GM19193 (cell line): ENCODE measurements around the gene NCEH1.

Source experiments
- POLR2A ChIP-seq: IDR thresholded peaks from 4 replicates; pipeline ENCODE4 v1.6.1; 2011; ENCODE audit not compliant: insufficient read depth, insufficient read length; ENCODE audit errors: extremely low read depth

The NCEH1 gene

GRCh38 chr3:172709774-172710663 is 848 bp downstream of the NCEH1 start:
- no peak for TF ChIP-seq POLR2A

GRCh38 chr3:172708921-172709773 is 1.7 kb downstream of the NCEH1 start:
- TF ChIP-seq POLR2A: no peak

DNA sequence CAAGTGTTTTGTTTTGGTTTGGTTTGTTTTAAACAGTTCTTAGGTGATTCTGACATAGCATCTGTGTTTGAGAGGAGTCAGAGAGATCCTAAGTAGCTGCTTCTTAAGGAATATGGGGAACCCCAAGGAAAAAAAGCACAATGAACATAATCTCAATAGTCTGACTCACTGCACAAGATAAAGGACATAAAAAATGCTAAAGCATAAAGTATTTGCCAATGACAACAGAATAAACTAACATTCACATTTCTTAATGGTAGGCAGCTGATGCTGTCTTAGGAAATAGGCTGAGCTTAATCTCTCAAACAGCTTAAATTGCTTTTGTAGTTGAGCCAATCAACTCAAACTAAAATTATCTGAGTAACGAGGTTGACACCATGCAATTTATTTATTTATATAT is 2.9 kb downstream of the NCEH1 start:
- no peak for TF ChIP-seq POLR2A

DNA sequence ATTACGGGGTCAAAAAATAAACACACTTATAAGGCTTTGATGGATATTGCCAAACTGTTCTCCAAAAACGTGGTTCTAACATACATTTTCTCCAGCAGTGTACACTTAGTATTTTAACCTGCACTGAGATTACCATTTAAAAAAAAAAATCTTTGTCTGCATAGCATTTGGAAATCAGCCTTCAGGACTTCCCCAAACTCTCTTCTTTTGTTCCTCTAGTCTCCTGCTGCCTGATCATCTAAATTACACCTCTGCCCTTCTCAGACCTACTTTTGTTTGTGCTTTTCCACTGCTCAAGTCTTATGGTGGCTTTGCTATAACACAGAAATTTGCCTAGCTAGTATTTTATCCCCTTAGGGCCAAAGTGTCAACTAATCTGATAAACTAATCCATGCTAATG is 3.8 kb downstream of the NCEH1 start:
- no peak for TF ChIP-seq POLR2A

GRCh38 chr3:172705170-172705569 is 5.7 kb downstream of the NCEH1 start:
- no peak for TF ChIP-seq POLR2A

DNA sequence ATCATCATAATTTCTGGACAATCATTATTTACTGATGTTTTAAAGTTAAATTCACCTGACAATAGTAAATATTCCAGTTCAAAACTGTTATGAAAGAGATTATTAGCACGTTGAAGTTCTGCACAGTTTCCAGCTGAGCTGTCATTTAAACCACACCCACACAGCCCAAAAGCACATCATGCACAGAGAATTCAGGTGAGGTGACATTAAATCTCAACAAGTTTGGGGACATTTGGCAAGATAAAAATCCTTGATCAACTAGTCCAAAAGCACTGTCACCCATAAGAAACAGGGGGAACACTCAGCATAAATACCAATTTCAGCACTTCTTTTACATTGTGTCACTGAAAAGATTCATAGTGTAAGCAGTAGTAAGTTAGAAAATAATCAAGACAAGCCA is 6.9 kb downstream of the NCEH1 start:
- no peak for TF ChIP-seq POLR2A

GRCh38 chr3:172702256-172702655 is 8.6 kb downstream of the NCEH1 start:
- no peak for TF ChIP-seq POLR2A

DNA sequence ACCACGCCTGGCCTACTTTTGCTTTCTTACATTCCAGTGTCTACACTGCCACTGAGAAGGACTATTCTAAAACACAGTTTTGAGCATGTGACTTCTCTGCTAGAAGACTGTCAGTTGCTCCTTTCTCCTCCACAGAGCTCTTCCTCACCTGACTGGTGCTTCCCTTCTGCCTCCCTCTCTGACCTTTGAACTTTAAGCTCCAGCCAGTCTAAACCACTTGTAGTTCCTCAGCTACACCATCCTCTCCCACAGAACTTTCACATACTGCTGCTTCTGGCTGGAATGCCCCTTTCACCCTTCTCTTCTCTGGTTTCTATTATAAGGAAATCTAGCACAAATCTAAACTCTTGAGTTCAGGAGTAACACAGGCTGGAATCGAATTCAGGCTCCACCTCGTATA is 9.1 kb downstream of the NCEH1 start:
- no peak for TF ChIP-seq POLR2A

DNA sequence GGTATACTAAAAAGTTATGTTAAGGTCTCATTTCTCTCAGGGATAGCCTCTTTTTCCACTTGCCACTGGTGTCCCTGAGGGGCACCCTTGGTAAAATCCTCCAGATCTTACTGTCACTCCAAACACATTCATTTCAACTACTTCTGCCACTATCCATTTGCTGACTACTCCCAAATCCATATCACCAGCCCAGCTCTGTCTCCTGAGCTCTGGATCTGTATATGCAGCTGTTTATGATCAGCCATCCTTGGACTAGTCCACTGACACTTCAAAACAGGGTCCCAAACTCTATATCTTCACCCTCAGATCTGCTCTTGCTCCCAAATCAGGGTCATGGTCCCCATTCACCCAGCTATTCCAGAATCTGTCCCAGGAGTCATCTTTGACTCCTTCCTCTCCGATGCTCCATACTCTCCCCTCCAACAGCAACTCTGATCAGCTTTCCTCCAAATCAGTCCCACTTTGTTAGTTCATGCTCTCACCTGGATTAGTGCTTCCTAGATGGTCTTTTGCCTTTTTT is 9.9 kb downstream of the NCEH1 start:
- no peak for TF ChIP-seq POLR2A

GRCh38 chr3:172700256-172700655 is 10.6 kb downstream of the NCEH1 start:
- no peak for TF ChIP-seq POLR2A

DNA sequence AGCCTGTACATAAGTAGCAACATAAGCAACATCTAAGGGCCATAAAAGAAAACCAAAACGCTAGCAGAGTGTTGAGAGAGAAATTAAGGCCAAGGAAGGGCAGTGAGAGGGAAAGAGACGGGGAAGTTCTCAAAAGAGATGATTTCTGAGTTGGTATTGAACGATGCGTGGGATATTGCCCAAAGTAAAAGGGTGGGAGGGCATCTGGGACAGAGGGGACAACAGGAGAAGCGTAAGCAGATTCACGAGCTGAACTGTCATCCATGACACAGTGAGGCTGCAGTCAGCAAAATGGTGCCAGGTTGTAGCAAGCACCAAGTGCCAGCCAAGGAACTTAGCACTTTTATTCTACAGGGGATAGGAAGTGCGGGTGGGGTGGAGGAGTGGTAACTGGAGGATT is 11.8 kb downstream of the NCEH1 start:
- TF ChIP-seq POLR2A: no peak

- no peak for TF ChIP-seq POLR2A
Observed at GRCh38 chr3:172698631-172699030, 12.2 kb downstream of the NCEH1 start.

- no peak for TF ChIP-seq POLR2A
Observed at GRCh38 chr3:172697558-172697957, 13.3 kb downstream of the NCEH1 start.

- no peak for TF ChIP-seq POLR2A
Observed at GRCh38 chr3:172696357-172696756, 14.5 kb downstream of the NCEH1 start.

DNA sequence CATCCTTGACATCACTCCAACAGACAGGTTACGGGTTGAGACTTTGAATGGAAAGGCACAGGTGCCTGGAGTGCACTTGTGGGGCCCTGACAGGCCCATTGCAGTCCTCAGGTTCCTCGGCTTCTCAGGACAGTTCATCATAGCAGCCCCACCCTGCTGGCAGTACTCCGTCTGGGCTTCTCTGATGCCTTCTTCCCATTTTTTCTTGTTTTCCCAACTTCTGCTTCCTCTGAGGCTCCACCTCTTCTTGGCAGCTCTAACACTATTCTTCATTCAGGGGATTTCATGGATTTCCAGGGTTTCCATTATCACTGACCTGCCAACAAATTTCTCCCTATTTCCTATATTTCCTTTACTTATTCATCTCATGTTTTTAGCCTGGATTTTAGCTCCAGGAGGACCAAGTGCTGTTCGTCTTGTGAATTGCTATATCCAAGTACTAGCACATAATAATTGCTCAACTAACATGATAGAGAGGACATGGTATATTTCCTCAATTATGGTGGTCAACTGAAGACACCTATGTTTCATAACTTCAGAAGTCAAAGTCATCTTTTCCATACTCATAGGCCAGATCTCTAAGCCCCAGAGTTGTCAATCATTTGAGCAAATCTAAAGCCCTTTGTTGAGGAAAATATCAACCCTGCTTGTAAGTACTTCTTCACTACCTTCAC is 16.2 kb downstream of the NCEH1 start:
- no peak for TF ChIP-seq POLR2A

DNA sequence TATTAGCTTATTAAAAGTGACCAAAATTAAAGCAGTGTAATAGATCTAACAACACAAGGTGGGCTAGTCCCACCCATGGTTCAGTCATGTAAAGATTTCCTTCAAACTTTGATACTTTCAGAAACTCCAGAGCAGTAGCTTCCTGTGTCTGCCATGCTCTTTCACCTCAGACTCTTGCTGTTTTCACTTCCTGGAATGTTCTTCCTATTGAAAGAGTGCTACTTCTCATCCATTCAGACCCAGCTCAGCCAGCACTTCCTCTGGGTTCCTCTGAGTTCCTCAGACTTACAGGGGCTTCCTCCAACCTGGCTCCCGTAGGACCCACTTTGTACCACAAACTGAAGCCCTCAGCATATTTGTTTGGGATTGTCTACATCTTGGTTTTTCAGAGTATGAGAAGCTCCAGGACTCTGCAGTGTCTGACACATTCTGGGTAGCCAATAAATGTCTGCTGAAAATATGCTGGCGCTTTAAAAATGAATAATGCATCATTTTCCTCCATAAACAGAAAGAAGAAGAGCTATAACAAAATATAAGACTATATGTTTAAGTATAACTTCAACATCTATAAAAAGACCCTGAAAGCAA is 18.0 kb downstream of the NCEH1 start:
- no peak for TF ChIP-seq POLR2A

DNA sequence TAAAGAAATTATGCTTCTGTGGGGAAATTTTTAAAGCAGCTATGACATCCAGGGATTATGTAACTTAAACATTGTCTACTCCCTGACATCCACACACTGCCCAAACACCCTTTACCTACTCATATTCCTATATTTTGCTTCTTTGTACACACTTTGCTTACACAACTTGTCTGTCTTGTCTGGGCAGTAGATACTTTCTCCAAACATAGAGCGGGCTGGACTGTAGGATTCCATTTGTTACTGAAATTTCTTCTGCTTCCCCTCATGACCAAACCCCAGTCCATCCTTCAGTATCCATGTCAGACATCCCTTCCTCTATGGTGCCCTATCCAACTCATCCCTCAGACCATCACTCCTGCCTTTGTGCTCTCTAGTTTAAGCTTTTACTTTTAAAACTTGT is 19.9 kb downstream of the NCEH1 start:
- no peak for TF ChIP-seq POLR2A
